GM19455 (cell line): ENCODE results near the gene DNAJC21.

ENCODE experiments used
- ATAC-seq: cut with Tn5 transposase; IDR thresholded peaks from one replicate; pipeline ENCODE4 v1.9.1; 2021; ENCODE audit not compliant: unreplicated experiment

The DNAJC21 gene

GRCh38 chr5:34929134-34929719 is at the start of gene DNAJC21:
Gene DNAJC21 (plus strand): TSS chr5:34929559. CDS start chr5:34929820, 261 bp downstream.
- ATAC-seq = peak; percentile 85

DNA sequence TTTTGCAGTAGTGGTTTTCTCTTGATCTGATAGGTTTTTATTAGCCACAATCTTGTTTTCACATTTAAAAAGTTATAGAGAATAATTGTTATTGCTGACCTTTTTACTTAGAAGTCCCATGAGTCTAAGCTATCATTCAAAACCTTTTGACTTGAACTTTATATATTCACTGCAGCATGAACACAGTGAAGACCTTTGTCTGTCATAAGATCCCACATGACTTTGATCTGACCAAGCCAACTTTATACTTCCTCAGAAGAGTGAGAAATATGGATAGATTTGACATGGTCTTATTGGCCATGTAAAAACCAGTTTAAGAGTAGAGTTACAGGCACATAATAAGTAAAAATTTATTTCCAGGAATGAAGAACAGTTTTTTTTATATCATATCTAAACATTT is 48.1 kb upstream of the DNAJC21 start:
- no peak for ATAC-seq

DNA sequence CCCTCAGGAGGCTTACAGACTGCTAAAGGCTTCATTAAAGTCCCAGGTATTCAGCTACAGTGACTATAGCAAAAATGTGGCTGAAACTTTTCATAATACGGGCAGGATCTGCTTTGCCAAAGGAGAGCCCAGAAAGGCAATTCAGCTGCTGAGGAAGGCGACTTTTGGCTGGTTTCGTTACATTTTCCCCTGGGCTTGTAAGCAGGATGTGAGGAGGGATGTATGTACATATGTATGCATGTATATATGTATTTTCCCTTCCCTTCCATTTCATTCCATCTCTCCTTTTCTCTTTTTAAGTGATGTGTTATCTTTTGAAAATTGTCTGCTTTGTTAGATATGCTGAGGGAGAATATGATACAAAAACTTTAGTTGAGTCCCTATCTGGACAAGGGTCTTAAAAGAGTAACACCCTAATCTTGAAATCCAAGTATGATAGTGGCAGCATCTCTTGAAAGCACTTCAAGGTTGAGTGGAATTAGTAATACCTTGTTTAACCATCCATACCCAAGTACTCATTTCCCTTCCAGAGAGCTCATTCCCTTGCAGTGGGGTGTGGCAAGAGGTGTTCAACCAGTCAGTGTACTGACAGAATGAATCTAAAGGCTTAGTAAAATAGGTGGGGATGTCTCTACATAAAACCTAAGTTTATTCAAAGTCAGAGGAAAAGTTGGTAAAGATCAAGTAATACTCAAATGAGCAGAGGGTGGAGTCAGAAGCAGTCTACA is 42.8 kb upstream of the DNAJC21 start:
- no peak for ATAC-seq

- ATAC-seq = no peak
Measured at GRCh38 chr5:34889394-34889793, 40.0 kb upstream of the DNAJC21 start.

DNA sequence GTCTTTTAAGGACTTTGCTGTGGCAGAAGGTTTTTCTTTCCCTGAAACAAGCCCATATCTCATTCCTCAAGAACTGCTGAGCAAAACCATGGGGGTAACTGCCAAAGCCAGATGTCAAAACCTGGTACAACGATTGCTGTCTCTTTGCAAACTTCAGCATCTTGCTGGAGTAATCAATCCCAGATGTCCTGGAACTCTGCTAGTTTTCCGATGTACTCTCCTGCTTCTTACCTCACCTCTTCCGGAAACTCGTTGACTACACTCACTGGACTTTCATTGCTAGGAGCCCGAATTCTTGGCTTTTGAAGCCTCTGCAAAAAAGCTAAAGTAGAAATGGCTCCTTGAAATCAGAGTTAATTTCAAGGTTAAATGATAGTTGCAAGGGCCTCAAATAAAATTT is 37.4 kb upstream of the DNAJC21 start:
- no peak for ATAC-seq

DNA sequence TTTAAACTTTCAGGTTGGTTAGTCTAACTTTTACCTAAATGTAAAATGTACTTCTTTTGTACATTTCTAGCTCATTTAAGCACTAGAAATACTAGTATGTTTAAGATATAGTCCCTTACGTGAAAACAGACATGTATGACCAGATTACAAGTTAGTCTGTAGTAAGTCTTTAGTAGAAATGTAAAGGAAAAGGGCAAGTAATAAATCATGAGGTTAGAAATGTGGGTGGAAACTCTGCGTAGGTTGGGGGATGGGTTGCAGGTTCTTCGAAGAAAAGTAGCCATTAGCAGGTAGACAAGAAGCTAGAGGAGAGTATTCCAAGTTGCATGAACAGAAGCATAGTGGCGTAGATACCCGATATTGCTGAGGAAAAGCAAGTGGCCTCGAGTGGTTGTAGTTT is 36.9 kb upstream of the DNAJC21 start:
- no peak for ATAC-seq

DNA sequence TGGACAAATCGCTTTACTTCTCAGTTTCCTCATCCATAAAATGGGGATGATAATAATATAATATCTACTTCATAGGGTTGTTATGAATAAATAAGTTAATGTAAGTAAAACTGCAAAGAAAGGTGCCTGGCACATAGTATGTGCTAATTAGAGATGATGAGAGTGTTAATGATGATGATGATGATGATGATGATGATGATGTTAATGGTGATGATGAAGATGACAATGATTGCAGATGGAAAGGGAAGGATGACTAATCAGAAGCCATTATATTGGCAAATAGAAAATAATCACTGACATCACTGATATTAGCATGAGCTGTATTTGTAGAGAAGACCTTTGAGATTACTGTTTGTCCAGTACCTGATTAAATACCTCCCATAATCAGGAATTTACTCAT is 34.6 kb upstream of the DNAJC21 start:
- ATAC-seq = no peak

GRCh38 chr5:34895641-34896419 is 33.5 kb upstream of the DNAJC21 start:
- no peak for ATAC-seq

GRCh38 chr5:34897646-34898045 is 31.7 kb upstream of the DNAJC21 start:
- no peak for ATAC-seq

DNA sequence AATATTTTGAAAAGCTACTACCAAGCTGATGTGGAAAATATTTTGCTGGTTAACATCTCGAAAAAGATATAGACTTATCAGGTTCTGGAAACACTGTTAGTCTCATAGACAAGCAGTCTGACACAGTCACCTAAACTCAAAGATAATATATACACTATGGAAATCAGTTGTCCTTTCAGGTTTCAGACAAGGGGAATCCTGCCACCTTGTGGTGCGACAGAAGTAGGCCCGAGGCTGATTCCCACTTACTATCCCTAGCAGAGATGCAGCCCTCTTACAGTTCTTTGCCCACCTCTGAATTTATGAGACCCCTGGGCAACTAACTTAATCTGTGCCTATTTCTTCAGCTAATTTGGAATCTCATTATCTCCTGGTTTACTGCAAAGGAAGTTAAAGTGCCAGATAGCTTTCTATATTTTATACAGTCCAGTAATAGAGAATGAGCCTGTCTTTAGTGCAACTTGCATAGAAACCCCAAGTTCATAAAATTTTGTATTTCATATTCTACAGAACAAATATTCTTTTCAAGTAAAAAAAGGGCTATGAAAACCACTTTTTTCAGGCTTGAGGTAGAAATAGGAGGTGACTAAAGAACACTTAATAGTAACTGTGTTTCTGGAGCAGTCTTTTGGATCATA is 31.0 kb upstream of the DNAJC21 start:
- peak; percentile 80 for ATAC-seq

GRCh38 chr5:34899066-34899465 is 30.3 kb upstream of the DNAJC21 start:
- no peak for ATAC-seq

- ATAC-seq = no peak
Measured at GRCh38 chr5:34900652-34901051, 28.7 kb upstream of the DNAJC21 start.

DNA sequence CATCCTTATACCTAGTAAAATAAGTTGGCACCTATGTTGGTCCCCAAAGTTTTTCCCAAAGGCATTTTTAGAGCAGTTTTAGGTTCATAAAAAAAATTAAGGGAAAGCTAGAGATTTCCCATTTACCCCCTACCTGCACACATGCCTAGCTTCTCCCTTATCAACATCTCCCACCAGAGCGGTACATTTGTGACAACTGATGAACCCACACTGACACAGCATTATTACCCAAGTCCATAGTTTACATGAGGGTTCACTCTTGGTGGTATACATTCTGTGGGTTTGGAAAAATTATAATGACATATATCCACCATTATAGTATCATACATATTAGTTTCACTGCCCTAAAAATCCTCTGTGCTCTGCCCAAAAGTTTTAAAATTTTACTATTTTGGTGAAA is 26.1 kb upstream of the DNAJC21 start:
- no peak for ATAC-seq

DNA sequence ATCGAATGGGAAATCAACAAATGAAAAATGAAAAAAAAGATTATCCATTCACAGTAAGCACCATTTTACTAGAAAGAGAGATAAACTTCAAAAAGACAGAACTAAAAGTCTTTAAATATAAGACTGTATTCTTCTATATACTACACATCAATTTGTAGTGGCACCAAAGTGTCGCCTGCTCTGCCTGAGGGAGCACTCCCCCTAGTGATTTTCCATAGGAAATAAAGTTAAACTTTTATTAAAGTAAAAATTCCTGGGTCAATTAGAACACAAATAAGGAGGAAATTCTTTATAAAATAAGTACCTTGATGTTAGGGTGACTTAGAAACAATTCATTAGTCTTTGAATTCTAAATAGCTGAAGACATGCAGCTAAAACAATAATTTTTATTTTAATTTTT is 23.8 kb upstream of the DNAJC21 start:
- ATAC-seq = no peak

GRCh38 chr5:34913072-34913471 is 16.3 kb upstream of the DNAJC21 start:
- no peak for ATAC-seq

DNA sequence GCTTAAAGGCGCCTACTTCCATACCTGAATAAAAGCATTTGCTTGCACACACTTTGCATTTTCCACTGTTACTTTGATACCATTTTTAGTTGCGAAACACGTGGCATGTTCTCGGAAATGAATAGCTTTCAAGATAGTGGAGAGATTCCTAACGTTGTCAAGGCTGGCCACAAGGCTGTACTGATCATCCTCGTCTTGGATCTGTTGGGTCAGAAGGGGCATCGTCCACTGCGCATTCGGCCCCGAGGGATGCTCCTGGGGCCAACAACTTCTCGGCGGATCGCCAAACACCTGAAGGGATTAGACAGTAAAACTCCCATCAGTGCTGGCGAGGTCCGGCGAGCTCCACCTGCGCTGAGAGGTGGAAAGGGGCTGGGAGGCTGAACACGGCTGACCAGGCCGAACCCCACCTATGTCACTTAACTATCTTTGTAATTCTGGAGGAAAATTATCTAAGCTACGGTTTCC is 14.7 kb upstream of the DNAJC21 start:
- ATAC-seq = peak; percentile 19

- peak; percentile 99 for ATAC-seq
Measured at GRCh38 chr5:34915139-34915855, 14.1 kb upstream of the DNAJC21 start, which contains the start of the genes BRIX1 and RAD1. Gene BRIX1 (plus strand): TSS chr5:34915711. CDS start chr5:34915739, 28 bp downstream. Gene RAD1 (minus strand): TSS chr5:34915504. CDS start chr5:34914892, 612 bp downstream.

DNA sequence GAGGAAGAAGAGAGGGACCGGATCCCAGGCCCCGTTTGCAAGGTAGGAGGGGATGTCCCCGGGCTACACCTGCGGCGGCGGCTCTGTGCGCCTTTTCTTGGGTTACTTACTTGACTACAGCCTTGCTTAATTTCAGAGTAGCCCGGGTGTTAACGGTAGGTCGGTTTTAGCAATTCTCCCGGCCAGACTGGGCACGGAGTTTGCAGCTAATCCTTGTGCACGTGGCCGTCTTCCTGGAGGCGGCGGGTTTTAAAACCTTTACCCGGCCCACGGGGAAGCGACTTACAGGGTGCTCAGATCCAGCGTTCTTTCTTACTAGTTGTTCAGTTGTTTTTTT is 13.5 kb upstream of the DNAJC21 start:
- peak; percentile 5 for ATAC-seq

- no peak for ATAC-seq
Measured at GRCh38 chr5:34916518-34916917, 12.8 kb upstream of the DNAJC21 start.

DNA sequence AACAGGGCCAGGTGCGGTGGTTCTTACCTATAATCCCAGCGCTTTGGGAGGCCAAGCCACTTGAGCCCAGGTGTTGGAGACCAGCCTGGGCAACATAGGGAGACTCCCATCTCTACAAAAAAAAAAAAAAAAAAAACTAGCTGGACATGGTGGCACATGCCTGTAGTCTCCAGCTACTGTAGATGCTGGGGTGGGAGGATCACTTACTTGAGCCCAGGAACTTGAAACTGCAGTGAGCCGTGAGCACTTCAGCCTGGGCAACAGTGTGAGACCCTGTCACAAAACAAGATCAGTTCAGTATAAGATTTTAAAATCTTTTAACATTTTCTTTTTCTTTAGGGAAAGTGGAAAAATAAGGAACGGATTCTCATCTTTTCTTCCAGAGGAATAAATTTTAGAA is 11.3 kb upstream of the DNAJC21 start:
- ATAC-seq = no peak

DNA sequence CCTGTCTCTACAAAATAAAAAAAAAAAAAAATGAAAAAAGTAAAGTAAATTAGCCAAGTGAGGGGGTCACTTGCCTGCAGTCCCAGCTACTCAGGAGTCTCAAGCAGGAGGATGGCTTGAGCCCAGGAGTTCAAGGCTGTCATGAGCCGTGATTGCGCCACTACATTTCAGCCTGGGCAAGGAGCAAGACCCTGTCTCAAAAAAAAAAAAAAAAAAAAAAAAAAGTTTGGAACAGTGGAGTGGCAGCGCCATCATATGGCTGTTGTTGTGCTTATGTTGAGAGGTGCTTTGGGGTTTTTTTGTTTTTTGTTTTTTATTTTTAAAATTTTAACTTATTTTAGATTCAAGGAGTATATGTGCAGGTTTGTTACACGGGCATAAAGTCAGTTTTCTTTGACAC is 10.3 kb upstream of the DNAJC21 start:
- ATAC-seq = no peak
